Stimulated activated CD4-positive, alpha-beta T cell treated with anti-CD3 and anti-CD28 coated beads, Interleukin-4, amount 100 ng/mL, for 24 hours (primary cell): ENCODE results near the gene HRK.

ENCODE experiments used
- DNase-seq: peaks from one replicate; pipeline ENCODE4 v3.0.0-alpha.2; 2020

Gene HRK

DNA sequence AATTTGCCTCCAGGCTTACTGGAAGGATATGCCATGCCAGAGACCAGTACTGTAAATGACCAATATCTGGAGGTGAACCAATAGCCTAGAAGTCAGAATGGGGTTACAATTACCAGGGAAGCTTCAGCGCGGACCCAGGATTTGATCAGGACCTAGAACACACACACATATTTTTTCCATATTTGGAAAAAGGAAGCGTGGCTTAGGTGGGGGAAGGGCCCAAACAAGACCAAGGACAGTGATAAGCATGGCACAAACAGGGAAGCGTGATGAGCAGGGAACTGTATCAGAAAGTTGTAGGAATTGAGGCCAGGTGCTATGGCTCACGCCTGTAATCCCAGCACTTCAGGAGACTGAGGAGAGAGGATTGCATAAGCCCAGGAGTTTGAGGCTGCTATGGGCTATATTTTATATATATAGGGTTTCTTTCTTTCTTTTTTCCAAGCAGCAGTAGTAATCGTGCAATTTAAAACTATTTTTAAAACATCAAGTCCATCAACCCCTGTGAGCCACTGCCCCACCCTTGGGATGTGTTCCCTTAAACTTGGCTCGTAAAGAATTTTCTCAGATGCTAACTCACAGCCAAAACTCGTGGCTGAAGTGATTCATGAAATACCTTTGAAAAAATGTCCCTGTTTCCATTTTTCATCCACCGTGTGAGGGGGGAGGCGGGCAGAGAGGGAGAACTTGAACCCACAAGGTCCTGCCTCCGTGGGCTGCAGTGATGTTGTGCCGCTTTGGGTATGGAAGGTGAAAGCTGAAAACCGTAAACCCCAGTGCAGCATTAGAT is 16.7 kb downstream of the HRK start:
- no peak for DNase-seq

DNA sequence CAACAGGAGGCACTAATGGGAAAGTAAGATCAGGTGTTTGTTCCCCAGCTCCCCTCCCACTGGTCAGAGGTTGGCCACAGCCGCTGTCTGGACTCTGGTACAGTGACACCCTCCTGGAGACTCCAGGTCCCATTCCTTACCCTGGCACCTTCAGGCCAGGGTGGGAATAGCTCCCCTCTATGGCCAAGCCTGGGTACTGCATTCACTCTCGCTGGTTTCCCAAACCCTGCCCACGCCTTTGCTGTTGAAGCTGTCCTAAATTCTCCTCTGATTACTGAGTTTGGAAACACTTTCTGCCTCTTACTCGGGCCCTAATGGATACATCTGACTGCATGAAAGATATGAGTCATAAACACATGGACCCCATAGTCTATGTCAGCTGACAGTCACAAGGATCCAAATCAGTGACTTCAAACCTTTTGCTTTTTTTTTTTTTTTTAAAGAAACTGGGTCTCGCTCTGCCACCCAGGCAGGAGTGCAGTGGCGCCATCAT is 17.9 kb downstream of the HRK start:
- DNase-seq = no peak

GRCh38 chr12:116862167-116862566 is 19.1 kb downstream of the HRK start:
- DNase-seq = no peak

GRCh38 chr12:116861320-116861719 is 19.9 kb downstream of the HRK start:
- no peak for DNase-seq

DNA sequence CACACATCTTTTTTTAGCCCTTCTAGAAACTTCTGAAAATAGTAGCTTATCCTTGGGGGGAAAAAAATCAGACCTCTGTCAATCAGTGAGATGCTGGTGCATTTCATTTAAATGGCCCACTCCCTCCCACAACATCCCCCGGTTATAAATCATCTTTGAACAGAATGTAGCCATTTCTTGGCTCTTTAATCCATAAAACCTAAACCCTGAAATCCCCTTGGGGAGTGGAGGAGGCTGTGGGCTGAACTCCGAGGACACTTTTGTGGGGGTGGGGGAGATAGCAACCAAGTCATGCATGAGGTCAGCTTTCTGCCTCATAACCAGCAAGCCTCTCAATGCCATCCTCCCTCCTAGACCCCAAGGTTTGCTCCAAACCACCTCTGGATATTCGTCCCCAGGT is 21.0 kb downstream of the HRK start:
- no peak for DNase-seq

- no peak for DNase-seq
Measured at GRCh38 chr12:116859079-116859478, 22.2 kb downstream of the HRK start.

- no peak for DNase-seq
Measured at GRCh38 chr12:116856729-116857128, 24.5 kb downstream of the HRK start.

DNA sequence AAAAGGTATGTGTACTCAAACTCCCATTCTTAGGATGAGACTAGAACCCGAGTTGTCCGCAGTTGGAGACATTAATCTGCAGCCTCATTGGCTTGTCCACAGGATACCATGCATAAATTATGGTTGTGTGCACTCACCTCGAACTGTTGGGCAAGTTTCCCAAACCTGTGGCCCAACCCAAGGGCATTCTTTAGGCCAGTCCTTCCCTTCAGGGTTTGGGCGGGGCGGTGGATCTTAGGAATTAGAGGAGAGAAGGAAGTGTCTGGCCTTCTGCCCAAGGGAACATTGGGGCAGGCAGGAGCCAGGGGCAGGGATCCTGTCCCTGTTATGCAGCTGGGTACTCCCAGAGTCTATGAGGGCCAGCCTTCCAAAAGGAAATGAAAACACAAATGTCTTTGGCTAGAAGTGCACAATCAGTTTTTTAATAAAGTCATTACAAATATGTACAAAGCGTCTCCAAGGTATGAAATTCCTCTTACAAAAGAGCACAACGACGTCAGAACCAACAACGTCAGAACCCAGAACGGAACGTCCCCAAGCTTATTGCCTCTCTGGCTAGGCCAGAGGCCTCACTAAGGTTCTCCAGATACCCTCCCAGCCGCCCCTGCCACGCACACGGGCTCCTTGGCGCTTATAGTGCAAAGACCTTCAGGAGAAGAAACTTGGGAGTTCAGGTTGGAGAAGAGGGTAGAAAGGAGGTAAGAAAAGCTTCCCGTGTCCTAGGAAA is 25.3 kb downstream of the HRK start:
- no peak for DNase-seq

- DNase-seq = no peak
Measured at GRCh38 chr12:116853507-116853906, 27.7 kb downstream of the HRK start.

- DNase-seq = no peak
Measured at GRCh38 chr12:116852303-116852702, 28.9 kb downstream of the HRK start.

DNA sequence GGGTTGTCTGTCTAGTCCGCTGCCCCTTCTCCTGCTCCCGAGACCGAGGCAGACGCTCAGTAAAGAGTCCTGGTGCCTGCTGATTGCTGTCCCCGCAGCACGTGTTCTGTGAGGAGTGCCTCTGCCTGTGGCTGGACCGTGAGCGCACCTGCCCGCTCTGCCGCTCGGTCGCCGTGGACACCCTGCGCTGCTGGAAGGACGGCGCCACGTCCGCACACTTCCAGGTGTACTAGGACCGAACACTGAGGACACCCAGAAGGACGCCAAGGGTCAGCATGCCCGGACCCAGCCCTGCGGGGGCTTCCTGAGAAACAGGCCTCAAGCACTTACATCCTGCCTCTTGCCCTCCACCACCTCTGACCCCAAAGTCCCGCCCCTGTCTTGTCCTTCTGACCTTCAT is 32.0 kb downstream of the HRK start:
- DNase-seq = no peak

DNA sequence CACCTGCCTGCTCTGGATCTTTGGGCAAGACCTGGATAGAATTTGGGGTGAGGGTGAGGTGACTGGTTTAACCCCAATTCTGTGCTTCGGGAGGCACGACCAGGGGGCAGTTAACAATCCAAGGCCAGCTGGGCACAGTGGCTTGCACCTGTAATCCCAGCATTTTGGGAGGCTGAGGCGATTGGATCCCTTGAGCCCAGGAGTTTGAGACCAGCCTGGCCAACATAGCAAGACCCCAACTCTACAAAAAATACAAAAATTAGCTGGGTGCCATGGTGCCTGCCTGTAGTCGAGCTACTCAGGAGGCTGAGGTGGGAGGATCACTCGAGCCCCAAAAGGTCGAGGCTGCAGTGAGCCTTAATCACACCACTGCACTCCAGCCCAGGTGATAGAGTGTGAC is 38.2 kb downstream of the HRK start:
- DNase-seq = no peak

DNA sequence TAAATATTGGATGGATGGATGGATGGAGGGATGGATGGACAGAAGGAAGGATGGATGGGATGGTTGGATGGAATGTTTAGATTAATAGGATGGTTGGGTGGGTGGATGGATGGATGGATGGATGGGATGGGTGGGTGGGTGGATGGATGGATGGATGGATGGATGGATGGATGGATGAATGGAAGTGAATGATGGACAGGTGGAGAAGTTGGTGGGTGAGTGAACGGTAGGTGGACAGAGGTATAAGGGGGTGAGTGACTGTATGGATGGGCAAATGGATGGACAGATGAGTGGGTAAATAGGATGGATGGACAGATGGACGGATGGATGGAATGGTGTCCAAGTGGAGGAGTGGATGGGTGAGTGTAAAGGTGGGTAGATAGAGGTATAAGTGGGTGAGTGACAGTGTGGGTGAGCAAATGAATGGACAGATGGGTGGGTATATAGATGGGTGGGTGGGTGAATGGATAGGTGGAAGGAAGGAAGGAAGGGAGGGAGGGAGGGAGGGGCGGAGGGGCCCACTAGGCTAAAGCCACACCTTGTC is 41.9 kb downstream of the HRK start:
- DNase-seq = no peak

DNA sequence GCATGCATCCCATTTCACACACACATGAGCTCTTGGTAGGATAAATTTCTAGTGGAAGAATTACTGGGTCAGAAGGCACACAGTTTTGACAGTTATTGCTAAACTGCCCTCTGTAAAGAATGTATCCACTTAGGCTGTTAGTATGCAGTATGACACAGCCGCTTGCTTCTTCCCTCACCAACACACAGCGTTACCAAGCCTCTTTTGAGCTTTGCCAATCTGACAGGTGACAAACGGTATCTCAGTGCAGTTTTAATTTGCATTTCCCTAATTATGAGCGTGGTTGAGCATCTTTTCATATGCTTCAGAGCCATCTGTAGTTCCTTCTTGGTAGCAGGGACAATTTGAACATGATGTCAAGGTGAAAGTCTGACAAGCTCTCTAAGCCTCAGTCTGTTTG is 42.9 kb downstream of the HRK start:
- no peak for DNase-seq

DNA sequence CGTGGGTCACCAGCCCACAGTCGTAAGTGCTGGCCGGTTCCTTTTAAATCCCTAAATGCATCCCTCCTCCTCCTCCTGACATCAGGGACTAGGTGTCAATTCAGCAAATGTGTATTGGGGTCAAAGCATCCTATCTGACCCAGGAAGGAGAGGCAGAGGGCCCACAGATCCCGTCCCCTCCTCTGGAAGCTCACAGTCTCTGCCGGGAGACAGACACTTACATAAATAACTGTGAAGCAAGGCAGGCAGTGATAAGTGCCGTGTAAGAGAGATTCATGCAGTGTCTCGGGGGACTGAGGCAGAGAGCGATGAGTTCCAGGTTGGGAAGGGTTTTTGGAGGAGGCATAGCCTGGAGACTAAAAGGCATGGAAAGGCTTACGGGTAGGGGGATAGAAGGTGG is 44.1 kb downstream of the HRK start:
- no peak for DNase-seq

GRCh38 chr12:116835484-116835883 is 45.8 kb downstream of the HRK start:
- no peak for DNase-seq

GRCh38 chr12:116833474-116833873 is 47.8 kb downstream of the HRK start:
- no peak for DNase-seq

GRCh38 chr12:116832353-116832752 is 48.9 kb downstream of the HRK start:
- no peak for DNase-seq

DNA sequence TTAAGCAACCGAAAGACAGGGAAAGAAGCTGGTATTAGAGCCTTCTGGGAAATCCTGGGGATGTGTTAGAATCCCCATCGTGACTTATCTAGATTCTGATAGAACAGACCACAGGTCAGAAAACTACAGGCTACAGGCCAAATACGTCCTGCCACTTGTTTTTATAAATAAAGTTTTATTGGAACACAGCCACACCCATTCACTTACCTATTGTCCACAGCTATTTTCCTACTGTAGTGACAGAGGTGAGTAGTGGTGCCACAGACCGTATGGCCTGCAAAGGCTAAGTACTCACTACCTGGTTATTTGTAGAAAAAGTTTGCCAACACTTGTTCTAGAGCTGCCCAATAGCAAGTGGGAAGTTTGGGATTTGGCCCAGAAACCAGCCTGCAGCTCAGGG is 53.8 kb downstream of the HRK start:
- no peak for DNase-seq

DNA sequence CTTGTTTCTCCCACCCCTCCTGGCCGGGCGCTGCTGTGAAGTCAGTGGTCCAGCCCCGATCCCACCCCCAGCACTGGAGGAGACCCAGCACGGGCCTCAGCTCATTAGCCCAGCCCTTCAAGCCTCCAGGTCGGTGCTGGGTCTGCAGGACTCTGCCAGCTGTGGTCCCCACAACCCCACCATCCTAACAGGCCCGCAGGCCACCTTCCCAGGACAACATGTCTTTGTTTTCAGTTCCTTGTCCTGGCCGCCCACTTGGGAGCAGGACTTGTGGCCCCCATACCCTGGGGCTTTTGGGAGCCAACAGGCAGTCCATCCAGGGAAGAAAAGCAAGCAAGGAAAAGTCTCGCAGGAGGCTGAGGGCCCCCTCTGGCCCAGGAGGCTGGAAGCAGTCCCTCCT is 60.0 kb downstream of the HRK start:
- no peak for DNase-seq

DNA sequence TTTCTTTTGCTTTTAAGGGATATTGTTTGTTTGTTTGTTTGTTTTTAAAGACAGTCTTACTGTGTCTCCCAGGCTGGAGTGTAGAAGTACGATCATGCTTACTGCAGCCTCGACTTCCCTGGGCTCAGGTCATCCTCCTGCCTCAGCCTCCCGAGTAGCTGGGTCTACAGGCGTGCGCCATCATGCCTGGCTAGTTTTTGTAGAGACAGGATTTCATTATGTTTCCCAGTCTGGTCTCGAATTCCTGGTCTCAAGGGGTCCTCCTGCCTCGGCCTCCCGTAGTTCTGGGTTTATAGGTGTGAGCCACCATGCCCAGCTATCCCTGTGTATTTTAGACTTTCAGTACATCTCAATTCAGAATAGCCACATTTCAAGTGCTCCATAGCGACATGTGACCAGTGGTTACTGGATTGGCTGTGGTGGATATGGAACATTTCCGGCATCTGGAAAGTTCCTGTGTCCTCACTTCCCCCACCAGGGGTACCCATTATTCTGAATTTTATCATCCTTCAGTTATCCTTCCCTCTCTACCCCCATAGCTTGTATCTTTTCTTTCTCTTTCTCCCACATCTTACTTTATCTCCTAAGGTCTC is 61.1 kb downstream of the HRK start:
- no peak for DNase-seq

GRCh38 chr12:116818948-116819832 is 62.1 kb downstream of the HRK start:
- peak; percentile 86 for DNase-seq
